ENCODE measurements around the gene IZUMO1R. TPM values are rescaled to one million over a fixed set of nuclear protein-coding genes. Genes with fewer than 3 reads are reported as not detected.
"Not testable (repeated sequence)": the region's sequence is repeated elsewhere in the genome, so short reads cannot be mapped to it uniquely, and the experiment has no call there.

Gene IZUMO1R
- total RNA-seq (not detected), total RNA-seq (0 reads per million in 29 experiments)
- total RNA-seq (2013) = not detected

GRCh38 chr11:94303966-94304958, at the start of gene IZUMO1R:
IZUMO1R (plus strand) TSS chr11:94304580; CDS start chr11:94305637, 1,057 bp downstream.
- no peaks in the 10 kb centered on the region for H3K9me3 Mint-ChIP-seq
- ATAC-seq (replicated peaks in 1 of 4) (no peak), DNase-seq (no peak)
- no peaks in the 10 kb centered on the region for H3K4me1 ChIP-seq (ENCODE audit: control insufficient read depth in 1 of 2, extremely low read depth in 1 of 2, insufficient read depth in 2 of 2, low read length in 2 of 2)
- CTCF ChIA-PET = no interaction called here
- H3K27me3 ChIP-seq (replicated peaks in 1 of 2; ENCODE audit: control insufficient read depth in 2 of 2, extremely low read depth in 1 of 2, insufficient read depth in 2 of 2, low read length in 1 of 2) = peaks cover 0 to 24% of the 10 kb centered on the region in 2 experiments
- no peak within 1 kb of the TSS for H3K27ac Mint-ChIP-seq
- H3K4me1 Mint-ChIP-seq = no peaks in the 10 kb centered on the region
- H3K27ac ChIP-seq (ENCODE audit: low read length) = no peak within 1 kb of the TSS
- H3K4me3 ChIP-seq (ENCODE audit: control insufficient read depth in 1 of 2, extremely low read depth in 1 of 2, low read length in 1 of 2) = no peak within 1 kb of the TSS
- H3K4me3 Mint-ChIP-seq = no peak within 1 kb of the TSS
- WGBS (ENCODE audit: insufficient coverage) = 58% methylated on average over 5 of the region's 13 CpGs
- POLR2A ChIA-PET = no interaction called here
- peaks cover 6 to 15% of the 10 kb centered on the region in 2 donors for H3K27me3 Mint-ChIP-seq
- H3K36me3 ChIP-seq (ENCODE audit: control insufficient read depth in 2 of 2, extremely low read depth in 1 of 2, insufficient read depth in 1 of 2, low read length in 1 of 2) = no peaks in the 10 kb centered on the region
- no peaks in the 10 kb centered on the region for H3K36me3 Mint-ChIP-seq
- H3K9me3 ChIP-seq = no peaks in the 10 kb centered on the region

DNA sequence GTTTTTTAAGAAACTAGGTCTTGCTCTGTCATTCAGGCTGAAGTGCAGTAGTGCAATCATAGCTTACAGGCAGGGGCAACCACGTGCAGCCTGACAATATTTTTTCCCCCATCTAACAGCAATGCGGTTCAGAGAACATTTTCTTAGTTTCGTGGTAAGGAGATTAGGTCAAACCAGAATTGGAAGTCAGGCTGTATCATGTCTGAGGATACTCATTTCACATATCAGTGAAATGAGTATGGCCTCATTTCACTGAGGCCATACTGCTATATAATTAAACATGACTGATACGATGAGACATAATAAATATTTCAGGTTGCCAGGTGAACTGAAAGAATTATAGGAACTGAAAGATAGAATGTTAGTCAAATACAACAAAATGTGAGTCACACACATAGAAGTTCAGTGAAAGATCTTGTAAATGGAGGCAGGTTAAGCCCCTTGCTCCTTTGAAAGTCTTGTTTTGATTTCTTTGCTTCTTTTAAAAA, 32.5 kb upstream of the IZUMO1R start:
- no peaks in the 10 kb centered on the region for H3K36me3 ChIP-seq (ENCODE audit: control insufficient read depth in 2 of 2, extremely low read depth in 1 of 2, insufficient read depth in 1 of 2, low read length in 1 of 2)
- no peaks in the 10 kb centered on the region for H3K4me1 ChIP-seq (ENCODE audit: control insufficient read depth in 1 of 2, extremely low read depth in 1 of 2, insufficient read depth in 2 of 2, low read length in 2 of 2)
- H3K27me3 Mint-ChIP-seq = no peaks in the 10 kb centered on the region
- H3K27me3 ChIP-seq (replicated peaks in 1 of 2; ENCODE audit: control insufficient read depth in 2 of 2, extremely low read depth in 1 of 2, insufficient read depth in 2 of 2, low read length in 1 of 2) = no peaks in the 10 kb centered on the region
- no peak overlapping the region for H3K27ac Mint-ChIP-seq
- ChIA-PET CTCF (no interaction called here), POLR2A (no interaction called here)
- ATAC-seq (replicated peaks in 1 of 4) (no peak), DNase-seq (no peak)
- no peak overlapping the region for H3K4me3 ChIP-seq (ENCODE audit: control insufficient read depth in 1 of 2, extremely low read depth in 1 of 2, low read length in 1 of 2)
- H3K4me1 Mint-ChIP-seq = no peaks in the 10 kb centered on the region
- H3K9me3 ChIP-seq = no peaks in the 10 kb centered on the region
- no CpG with 5 or more reads among the region's 4 CpGs for WGBS (ENCODE audit: insufficient coverage)
- H3K27ac ChIP-seq (ENCODE audit: low read length) = no peak overlapping the region
- no peak overlapping the region for H3K4me3 Mint-ChIP-seq
- peaks cover 16 to 24% (median 22%) of the 10 kb centered on the region in 3 donors for H3K9me3 Mint-ChIP-seq
- H3K36me3 Mint-ChIP-seq = no peaks in the 10 kb centered on the region

DNA sequence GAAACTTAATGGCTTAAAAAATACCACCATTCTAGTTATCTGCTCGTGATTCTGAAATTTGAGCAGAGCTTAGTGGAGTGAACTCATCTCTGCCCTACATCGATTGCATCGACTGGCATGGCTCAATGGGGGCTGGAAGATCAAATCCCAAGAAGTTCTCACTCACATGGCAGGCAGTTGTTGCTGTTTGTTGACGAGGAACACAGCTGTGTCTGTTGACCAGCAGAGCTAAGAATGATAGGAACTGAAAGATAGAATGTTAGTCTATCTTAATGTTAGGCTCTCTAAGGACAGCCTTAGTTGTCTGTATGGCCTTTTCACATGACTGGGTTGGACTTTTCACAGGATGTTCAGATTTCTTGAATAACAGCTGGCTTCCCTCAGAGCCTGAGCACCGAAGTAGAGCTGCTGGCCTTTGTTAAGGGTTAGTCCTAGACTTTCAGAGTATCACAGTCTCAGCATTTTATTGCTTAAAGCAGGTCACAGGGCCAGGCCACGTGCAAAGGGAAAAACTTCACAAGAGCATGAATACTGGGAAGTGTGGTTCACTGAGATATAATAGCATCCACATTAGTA, 31.6 kb upstream of the IZUMO1R start:
- no peaks in the 10 kb centered on the region for H3K27me3 ChIP-seq (replicated peaks in 1 of 2; ENCODE audit: control insufficient read depth in 2 of 2, extremely low read depth in 1 of 2, insufficient read depth in 2 of 2, low read length in 1 of 2)
- Mint-ChIP-seq H3K27me3 (no peaks in the 10 kb centered on the region), H3K4me1 (no peaks in the 10 kb centered on the region), H3K36me3 (no peaks in the 10 kb centered on the region), H3K9me3 (peaks cover 14 to 18% (median 15%) of the 10 kb centered on the region in 3 donors), H3K27ac (no peak overlapping the region), H3K4me3 (no peak overlapping the region)
- WGBS (ENCODE audit: insufficient coverage) = 67% methylated on average over 3 of the region's 6 CpGs
- DNase-seq (no peak), ATAC-seq (replicated peaks in 1 of 4) (no peak)
- no peaks in the 10 kb centered on the region for H3K9me3 ChIP-seq
- no peaks in the 10 kb centered on the region for H3K4me1 ChIP-seq (ENCODE audit: control insufficient read depth in 1 of 2, extremely low read depth in 1 of 2, insufficient read depth in 2 of 2, low read length in 2 of 2)
- no peak overlapping the region for H3K4me3 ChIP-seq (ENCODE audit: control insufficient read depth in 1 of 2, extremely low read depth in 1 of 2, low read length in 1 of 2)
- H3K27ac ChIP-seq (ENCODE audit: low read length) = no peak overlapping the region
- POLR2A ChIA-PET = no interaction called here
- CTCF ChIA-PET = no interaction called here
- no peaks in the 10 kb centered on the region for H3K36me3 ChIP-seq (ENCODE audit: control insufficient read depth in 2 of 2, extremely low read depth in 1 of 2, insufficient read depth in 1 of 2, low read length in 1 of 2)

DNA sequence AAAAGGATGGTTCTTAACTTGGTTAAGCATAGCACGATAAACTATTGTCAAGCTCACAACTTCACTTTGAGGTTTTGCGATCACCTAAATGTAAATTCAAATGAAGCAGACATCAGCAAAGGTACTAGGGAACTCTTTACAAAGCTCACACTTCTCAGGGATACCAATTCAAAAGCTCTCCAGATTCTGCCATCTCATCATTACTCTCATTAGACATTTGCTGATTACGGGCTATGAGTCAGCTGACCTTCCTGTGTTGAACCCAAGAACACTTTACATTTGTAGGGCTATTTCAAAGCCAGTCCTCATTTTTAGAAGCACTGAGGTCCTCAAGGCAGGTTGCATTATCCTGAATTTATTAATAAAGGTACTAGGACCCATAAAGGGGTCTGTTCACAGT, 28.4 kb upstream of the IZUMO1R start:
- Histone ChIP-seq H3K27me3 (replicated peaks in 1 of 2; ENCODE audit: control insufficient read depth in 2 of 2, extremely low read depth in 1 of 2, insufficient read depth in 2 of 2, low read length in 1 of 2) (no peaks in the 10 kb centered on the region), H3K36me3 (ENCODE audit: control insufficient read depth in 2 of 2, extremely low read depth in 1 of 2, insufficient read depth in 1 of 2, low read length in 1 of 2) (no peaks in the 10 kb centered on the region), H3K9me3 (no peaks in the 10 kb centered on the region), H3K4me3 (ENCODE audit: control insufficient read depth in 1 of 2, extremely low read depth in 1 of 2, low read length in 1 of 2) (no peak overlapping the region), H3K27ac (ENCODE audit: low read length) (no peak overlapping the region), H3K4me1 (ENCODE audit: control insufficient read depth in 1 of 2, extremely low read depth in 1 of 2, insufficient read depth in 2 of 2, low read length in 2 of 2) (no peaks in the 10 kb centered on the region)
- no peaks in the 10 kb centered on the region for H3K4me1 Mint-ChIP-seq
- no peaks in the 10 kb centered on the region for H3K27me3 Mint-ChIP-seq
- ATAC-seq (replicated peaks in 1 of 4) (no peak), DNase-seq (no peak)
- peaks cover 2 to 7% (median 4%) of the 10 kb centered on the region in 3 donors for H3K9me3 Mint-ChIP-seq
- no peak overlapping the region for H3K4me3 Mint-ChIP-seq
- CTCF ChIA-PET = no interaction called here
- 100% methylated on average over 1 of the region's 3 CpGs for WGBS (ENCODE audit: insufficient coverage)
- H3K36me3 Mint-ChIP-seq = no peaks in the 10 kb centered on the region
- POLR2A ChIA-PET = no interaction called here
- H3K27ac Mint-ChIP-seq = no peak overlapping the region

DNA sequence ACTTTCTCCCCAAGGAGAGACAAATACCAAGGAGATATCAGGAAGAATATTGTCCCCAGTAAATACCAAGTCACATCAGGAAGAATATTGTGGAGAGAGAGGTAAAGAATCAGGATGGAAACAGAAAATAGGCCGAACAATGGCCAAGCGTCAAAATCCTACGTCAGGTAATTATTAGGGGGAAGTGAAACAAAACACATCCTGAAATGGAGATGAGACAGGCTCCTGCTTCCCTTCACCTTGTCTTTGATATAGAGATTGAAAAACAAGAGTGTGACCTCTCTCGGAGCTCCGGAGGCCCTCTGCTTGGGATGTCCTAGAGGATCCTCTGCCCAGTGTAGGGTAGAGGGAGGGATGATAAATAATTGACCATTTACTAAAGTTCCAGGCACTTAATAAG, 27.4 kb upstream of the IZUMO1R start:
- Mint-ChIP-seq H3K4me3 (no peak overlapping the region), H3K36me3 (no peaks in the 10 kb centered on the region), H3K4me1 (no peaks in the 10 kb centered on the region), H3K27ac (no peak overlapping the region), H3K9me3 (peaks cover 2 to 7% (median 3%) of the 10 kb centered on the region in 3 donors), H3K27me3 (peaks cover 0 to 7% of the 10 kb centered on the region in 2 donors)
- no peaks in the 10 kb centered on the region for H3K4me1 ChIP-seq (ENCODE audit: control insufficient read depth in 1 of 2, extremely low read depth in 1 of 2, insufficient read depth in 2 of 2, low read length in 2 of 2)
- 100% methylated on average over 3 of the region's 5 CpGs for WGBS (ENCODE audit: insufficient coverage)
- no peak overlapping the region for H3K27ac ChIP-seq (ENCODE audit: low read length)
- DNase-seq (no peak), ATAC-seq (replicated peaks in 1 of 4) (no peak)
- H3K36me3 ChIP-seq (ENCODE audit: control insufficient read depth in 2 of 2, extremely low read depth in 1 of 2, insufficient read depth in 1 of 2, low read length in 1 of 2) = no peaks in the 10 kb centered on the region
- H3K9me3 ChIP-seq = no peaks in the 10 kb centered on the region
- H3K4me3 ChIP-seq (ENCODE audit: control insufficient read depth in 1 of 2, extremely low read depth in 1 of 2, low read length in 1 of 2) = no peak overlapping the region
- no peaks in the 10 kb centered on the region for H3K27me3 ChIP-seq (replicated peaks in 1 of 2; ENCODE audit: control insufficient read depth in 2 of 2, extremely low read depth in 1 of 2, insufficient read depth in 2 of 2, low read length in 1 of 2)
- POLR2A ChIA-PET = no interaction called here
- CTCF ChIA-PET = no interaction called here

GRCh38 chr11:94278207-94278606, 26.2 kb upstream of the IZUMO1R start:
- DNase-seq; ATAC-seq (replicated peaks in 1 of 4); H3K4me3 ChIP-seq (ENCODE audit: control insufficient read depth in 1 of 2, extremely low read depth in 1 of 2, low read length in 1 of 2); H3K36me3 Mint-ChIP-seq; H3K27ac ChIP-seq (ENCODE audit: low read length); H3K9me3 ChIP-seq; H3K36me3 ChIP-seq (ENCODE audit: control insufficient read depth in 2 of 2, extremely low read depth in 1 of 2, insufficient read depth in 1 of 2, low read length in 1 of 2); H3K4me1 ChIP-seq (ENCODE audit: control insufficient read depth in 1 of 2, extremely low read depth in 1 of 2, insufficient read depth in 2 of 2, low read length in 2 of 2); H3K4me1 Mint-ChIP-seq; H3K4me3 Mint-ChIP-seq; POLR2A ChIA-PET; CTCF ChIA-PET; H3K9me3 Mint-ChIP-seq; H3K27me3 ChIP-seq (replicated peaks in 1 of 2; ENCODE audit: control insufficient read depth in 2 of 2, extremely low read depth in 1 of 2, insufficient read depth in 2 of 2, low read length in 1 of 2); H3K27me3 Mint-ChIP-seq; H3K27ac Mint-ChIP-seq: not testable (repeated sequence)
- 83% methylated on average over 2 of the region's 4 CpGs for WGBS (ENCODE audit: insufficient coverage)
